Erythroblast (primary cell): ENCODE measurements around the gene CCDC122.

Source experiments
- GATA1 ChIP-seq: IDR thresholded peaks from 2 replicates; pipeline ENCODE4 v1.6.1; 2011; ENCODE audit warnings: low read depth, mild to moderate bottlenecking, control low read depth, low read length, moderate library complexity
- POLR2A ChIP-seq: IDR thresholded peaks from 2 replicates; pipeline ENCODE4 v1.6.1; 2011; ENCODE audit warnings: mild to moderate bottlenecking, low read length

DNA sequence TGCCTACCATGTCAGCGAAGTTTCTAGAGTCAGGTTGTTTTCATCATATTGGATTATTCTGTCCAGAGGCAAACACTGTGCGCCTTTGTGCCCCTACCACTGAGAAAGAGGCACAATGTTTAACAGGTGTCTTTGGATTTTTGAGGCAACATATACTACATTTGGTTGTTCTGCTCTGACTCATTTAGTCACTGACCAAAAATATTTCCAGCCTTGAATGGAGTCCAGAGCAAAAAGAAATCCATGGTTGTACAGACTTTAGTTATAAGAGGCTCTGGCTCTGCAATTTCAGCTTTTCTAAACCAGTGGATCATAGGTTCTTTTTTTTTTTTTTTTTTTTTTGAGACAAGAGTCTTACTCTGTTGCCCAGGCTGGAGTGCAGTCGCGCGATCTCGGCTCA lies 35.9 kb upstream of the CCDC122 start:
- TF ChIP-seq POLR2A = no peak
- TF ChIP-seq GATA1 = no peak
